Measurements from ENCODE around the gene FBN1. TPM values are rescaled to one million over a fixed set of nuclear protein-coding genes. Genes with fewer than 3 reads are reported as not detected.

Gene FBN1
- total RNA-seq, 2 donors from 2014 or later, result 258 to 300 TPM

GRCh38 chr15:48389691-48390143 is 255.8 kb downstream of the FBN1 start:
- ATAC-seq (ENCODE audit: insufficient number of reproducible peaks, low FRiP score, low read depth) (no peak), DNase-seq (ENCODE audit: low spot score) (no peak)
- H3K4me1 ChIP-seq (ENCODE audit: control insufficient read depth in 1 of 2, low read depth in 2 of 2), result peaks cover 33 to 78% of the 10 kb centered on the region in 2 donors
- no peak for TF ChIP-seq CTCF (IDR thresholded peaks at IDR 0.05)
- H3K27me3 ChIP-seq (replicated peaks; ENCODE audit: insufficient read depth), result no peaks in the 10 kb centered on the region
- peak overlapping the region in 1 of 2 donors; percentile 6 for H3K27ac ChIP-seq
- H3K4me3 ChIP-seq, result no peak overlapping the region
- H3K9me3 ChIP-seq, result no peaks in the 10 kb centered on the region
- no peaks in the 10 kb centered on the region for H3K36me3 ChIP-seq

GRCh38 chr15:48388910-48389309 is 256.6 kb downstream of the FBN1 start:
- DNase-seq (ENCODE audit: low spot score) (no peak), ATAC-seq (ENCODE audit: insufficient number of reproducible peaks, low FRiP score, low read depth) (no peak)
- H3K27ac ChIP-seq, result peak overlapping the region; percentile 6 to 31
- no peak overlapping the region for H3K4me3 ChIP-seq
- TF ChIP-seq CTCF (IDR thresholded peaks at IDR 0.05), result no peak
- no peaks in the 10 kb centered on the region for H3K36me3 ChIP-seq
- H3K4me1 ChIP-seq (ENCODE audit: control insufficient read depth in 1 of 2, low read depth in 2 of 2), result peaks cover 33 to 70% of the 10 kb centered on the region in 2 donors
- H3K27me3 ChIP-seq (replicated peaks; ENCODE audit: insufficient read depth), result no peaks in the 10 kb centered on the region
- H3K9me3 ChIP-seq, result no peaks in the 10 kb centered on the region

- peaks cover 27 to 63% of the 10 kb centered on the region in 2 donors for H3K4me1 ChIP-seq (ENCODE audit: control insufficient read depth in 1 of 2, low read depth in 2 of 2)
- no peaks in the 10 kb centered on the region for H3K9me3 ChIP-seq
- no peaks in the 10 kb centered on the region for H3K27me3 ChIP-seq (replicated peaks; ENCODE audit: insufficient read depth)
- no peaks in the 10 kb centered on the region for H3K36me3 ChIP-seq
- no peak overlapping the region for H3K4me3 ChIP-seq
- TF ChIP-seq CTCF (IDR thresholded peaks at IDR 0.05), result no peak
- DNase-seq (ENCODE audit: low spot score) (no peak), ATAC-seq (ENCODE audit: insufficient number of reproducible peaks, low FRiP score, low read depth) (no peak)
- H3K27ac ChIP-seq, result peak overlapping the region; percentile 6 to 31
Measured at GRCh38 chr15:48388016-48388851, 257.3 kb downstream of the FBN1 start.

- peak; percentile 39 for ATAC-seq (ENCODE audit: insufficient number of reproducible peaks, low FRiP score, low read depth)
- no peak for TF ChIP-seq CTCF (IDR thresholded peaks at IDR 0.05)
- H3K27ac ChIP-seq, result no peak overlapping the region
- H3K36me3 ChIP-seq, result no peaks in the 10 kb centered on the region
- peaks cover 15 to 37% of the 10 kb centered on the region in 2 donors for H3K4me1 ChIP-seq (ENCODE audit: control insufficient read depth in 1 of 2, low read depth in 2 of 2)
- DNase-seq (ENCODE audit: low spot score), result no peak
- no peak overlapping the region for H3K4me3 ChIP-seq
- no peaks in the 10 kb centered on the region for H3K27me3 ChIP-seq (replicated peaks; ENCODE audit: insufficient read depth)
- H3K9me3 ChIP-seq, result no peaks in the 10 kb centered on the region
Measured at GRCh38 chr15:48385031-48385830, 260.3 kb downstream of the FBN1 start.

GRCh38 chr15:48384616-48385015 is 260.9 kb downstream of the FBN1 start:
- Histone ChIP-seq H3K4me1 (ENCODE audit: control insufficient read depth in 1 of 2, low read depth in 2 of 2) (peaks cover 15 to 31% of the 10 kb centered on the region in 2 donors), H3K27me3 (replicated peaks; ENCODE audit: insufficient read depth) (no peaks in the 10 kb centered on the region), H3K4me3 (no peak overlapping the region), H3K9me3 (no peaks in the 10 kb centered on the region), H3K27ac (no peak overlapping the region), H3K36me3 (no peaks in the 10 kb centered on the region)
- DNase-seq (ENCODE audit: low spot score) (no peak), ATAC-seq (ENCODE audit: insufficient number of reproducible peaks, low FRiP score, low read depth) (no peak)
- no peak for TF ChIP-seq CTCF (IDR thresholded peaks at IDR 0.05)
